NCI-H345 treated with DMSO at 0.1 percent for 48 hours (cell line): ENCODE results near the gene TFAP2A.

Source experiments
- DNase-seq: peaks from one replicate; lab custom pipeline; 2025; ENCODE audit not compliant: unreplicated experiment; lab: John Stamatoyannopoulos, UW

Gene TFAP2A

DNA sequence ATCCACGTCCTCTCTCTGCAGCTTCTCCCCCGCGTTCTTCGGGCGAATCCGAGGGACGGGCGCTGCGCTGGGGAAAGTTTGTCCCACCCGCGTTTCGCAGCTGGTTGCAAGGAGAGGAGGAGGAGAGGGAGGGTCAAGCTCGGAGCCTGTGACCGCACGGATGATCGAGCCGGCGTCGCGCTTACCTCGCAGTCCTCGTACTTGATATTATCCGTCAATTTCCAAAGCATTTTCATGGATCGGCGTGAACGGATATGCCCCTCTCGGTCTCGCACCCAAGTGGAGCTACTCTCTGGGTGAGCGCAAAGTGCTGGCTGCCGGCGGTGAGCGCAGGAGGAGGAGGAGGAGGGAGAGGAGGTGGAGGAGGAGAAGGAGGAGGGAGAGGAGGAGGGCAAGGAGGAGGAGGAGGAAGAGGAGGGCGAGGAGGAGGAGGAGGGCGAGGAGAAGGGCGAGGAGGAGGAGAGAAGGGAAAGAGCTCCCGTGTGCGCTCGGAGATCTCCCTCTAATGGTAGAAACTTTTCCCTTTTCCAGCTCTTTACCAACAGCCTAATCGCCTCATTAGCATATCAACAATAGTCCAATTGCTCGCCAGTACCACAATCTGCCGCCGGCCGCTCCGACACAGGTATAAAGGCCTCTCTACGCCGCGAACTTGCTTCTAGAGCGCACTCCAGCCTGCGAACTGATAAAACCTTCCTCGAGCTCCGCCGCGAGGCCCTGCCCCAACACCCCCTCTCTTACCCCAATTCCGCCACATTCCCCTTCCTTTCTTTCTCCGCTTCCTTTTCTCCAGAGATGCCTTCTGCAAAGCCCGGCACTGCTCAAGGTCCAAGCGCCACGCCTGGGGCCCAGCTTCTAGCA is at the start of gene TFAP2A:
Gene TFAP2A, minus strand, starts transcription at position 319 of the 861 bp plus-strand sequence. Its CDS starts 83 bp downstream, at position 236.
- peak; percentile 30 for DNase-seq

DNA sequence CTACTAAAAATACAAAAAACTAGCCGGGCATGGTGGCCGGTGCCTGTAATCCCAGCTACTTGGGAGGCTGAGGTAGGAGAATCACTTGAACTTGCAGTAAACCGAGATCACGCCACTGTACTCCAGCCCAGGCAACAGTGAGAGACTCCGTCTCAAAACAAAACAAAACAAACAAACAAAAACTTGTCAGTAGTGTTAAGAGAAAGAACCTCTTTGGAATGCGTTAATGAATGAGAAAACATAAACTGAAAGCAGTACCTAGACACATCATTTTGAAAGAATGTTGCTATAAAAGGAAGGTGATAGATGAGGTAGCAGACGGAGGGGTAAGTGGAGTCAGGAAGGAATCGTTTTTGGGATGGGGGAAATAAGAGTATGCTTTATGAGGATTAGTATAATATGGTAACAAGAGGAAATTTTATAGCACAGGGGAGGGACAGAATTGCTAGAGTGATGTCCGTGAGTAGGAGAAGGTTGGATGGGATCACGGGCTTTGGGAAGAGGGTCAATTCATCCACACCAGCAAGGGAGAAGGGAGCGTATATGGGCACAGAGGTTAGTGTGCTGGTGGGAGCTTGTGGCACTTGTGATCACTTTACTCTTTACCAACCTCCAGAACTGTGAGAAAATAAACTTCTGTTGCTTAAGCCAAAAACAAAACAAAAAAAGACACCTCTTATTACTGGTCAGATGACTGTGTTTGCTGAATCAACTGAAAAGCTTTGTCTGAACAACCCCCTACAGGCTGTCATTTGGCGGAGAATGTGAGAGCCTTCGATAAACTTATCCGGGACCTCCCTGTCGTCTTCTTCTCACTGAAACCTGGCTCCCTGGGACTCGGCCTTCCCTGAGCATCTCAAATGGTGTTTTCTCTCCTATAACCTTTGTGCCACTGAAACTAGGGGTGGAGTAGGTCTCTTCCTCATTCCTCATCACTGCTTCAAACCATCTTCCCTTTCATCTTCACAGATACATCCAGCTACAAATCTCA is 48.9 kb upstream of the TFAP2A start:
- no peak for DNase-seq

DNA sequence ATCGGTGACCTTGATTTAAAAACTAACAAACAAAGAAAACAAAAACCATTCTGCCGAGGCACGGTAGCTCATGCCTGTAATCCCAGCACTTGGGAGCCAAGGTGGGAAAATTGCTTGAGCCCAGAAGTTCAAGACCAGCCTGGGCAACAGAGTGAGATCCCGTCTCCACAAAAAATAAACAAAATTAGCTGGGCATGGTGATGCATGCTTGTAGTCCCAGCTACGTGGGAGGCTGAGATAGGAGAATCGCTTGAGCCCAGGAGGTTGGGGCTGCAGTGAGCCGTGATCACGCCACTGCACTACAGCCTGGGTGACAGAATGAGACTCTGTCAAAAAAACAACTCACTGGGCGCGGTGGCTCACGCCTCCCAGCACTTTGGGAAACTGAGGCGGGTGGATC is 48.2 kb upstream of the TFAP2A start:
- no peak for DNase-seq

DNA sequence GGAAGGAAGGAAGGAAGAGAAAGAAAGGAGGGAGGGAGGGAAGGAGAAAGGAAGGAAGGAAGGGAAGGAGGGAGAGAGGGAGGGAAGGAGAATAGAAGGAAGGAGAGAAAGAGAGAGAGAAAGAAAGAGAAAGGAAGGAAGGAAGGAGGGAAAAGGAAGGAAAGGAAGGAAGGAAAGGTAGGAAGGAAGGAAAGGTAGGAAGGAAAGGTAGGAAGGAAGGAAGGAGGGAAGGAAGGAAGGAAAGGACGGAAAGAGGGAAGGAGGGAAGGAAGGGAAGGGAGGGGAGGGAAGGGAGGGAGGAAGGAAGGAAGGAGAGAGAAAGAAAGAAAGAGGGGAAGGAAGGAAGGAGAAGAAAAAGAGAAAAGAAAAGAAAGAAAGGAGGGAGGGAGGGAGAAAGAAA is 47.0 kb upstream of the TFAP2A start:
- no peak for DNase-seq

DNA sequence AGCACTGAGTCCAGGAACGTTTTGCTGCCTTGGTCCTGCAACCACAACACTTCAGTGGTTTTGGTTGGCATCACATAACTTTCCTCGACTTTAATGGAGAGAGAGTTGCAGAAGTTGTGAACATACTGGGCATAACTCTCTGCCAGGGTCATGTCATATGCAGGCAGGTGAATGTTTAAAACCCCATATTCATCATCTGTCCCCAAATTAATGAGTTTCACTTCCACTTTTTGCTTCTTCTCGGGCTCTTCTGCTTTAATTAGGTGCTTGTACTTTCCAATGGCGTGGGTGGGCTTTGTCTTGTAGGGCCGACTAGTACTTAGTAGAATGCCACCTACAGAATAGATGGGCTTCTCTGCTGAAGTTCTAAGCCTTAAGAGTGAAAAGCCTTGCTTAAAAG is 45.2 kb upstream of the TFAP2A start:
- no peak for DNase-seq

DNA sequence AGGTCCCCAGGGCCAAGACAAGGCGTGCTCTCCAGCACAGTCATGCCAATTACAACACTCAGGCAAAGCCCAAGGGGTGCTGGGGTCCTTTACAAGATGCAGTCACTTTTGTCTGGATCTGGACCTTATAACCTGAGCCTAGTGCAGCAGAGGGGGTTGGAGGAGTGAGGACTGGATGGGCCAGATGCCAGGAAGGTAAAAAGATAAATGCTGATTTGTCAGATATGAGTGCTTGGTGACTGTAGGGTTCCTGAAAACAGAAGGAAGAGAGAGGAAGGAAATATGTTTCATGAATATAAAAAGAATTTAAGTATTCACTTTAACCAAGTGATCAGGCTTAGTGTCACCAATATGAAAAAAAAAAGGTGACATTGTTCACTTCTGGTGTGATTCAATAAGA is 43.4 kb upstream of the TFAP2A start:
- DNase-seq: no peak

DNA sequence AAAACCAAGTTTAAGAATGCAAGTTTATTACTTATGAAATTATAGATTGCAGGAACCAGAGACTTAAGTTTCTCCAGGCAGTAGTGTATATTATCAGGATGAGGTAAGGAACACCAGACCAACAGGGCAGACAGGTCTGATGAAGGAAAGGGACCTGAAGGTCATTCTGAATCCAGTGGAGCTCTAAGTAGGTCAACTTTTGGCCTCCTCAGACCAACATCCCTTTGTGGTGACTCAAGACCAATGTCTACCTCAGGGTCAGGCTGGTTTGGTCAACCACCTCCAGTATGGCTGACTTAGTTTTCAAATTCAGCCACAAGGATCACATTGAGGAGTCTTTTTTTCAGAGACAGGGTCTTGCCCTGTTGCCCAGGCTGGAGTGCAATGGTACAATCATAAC is 38.7 kb upstream of the TFAP2A start:
- no peak for DNase-seq

DNA sequence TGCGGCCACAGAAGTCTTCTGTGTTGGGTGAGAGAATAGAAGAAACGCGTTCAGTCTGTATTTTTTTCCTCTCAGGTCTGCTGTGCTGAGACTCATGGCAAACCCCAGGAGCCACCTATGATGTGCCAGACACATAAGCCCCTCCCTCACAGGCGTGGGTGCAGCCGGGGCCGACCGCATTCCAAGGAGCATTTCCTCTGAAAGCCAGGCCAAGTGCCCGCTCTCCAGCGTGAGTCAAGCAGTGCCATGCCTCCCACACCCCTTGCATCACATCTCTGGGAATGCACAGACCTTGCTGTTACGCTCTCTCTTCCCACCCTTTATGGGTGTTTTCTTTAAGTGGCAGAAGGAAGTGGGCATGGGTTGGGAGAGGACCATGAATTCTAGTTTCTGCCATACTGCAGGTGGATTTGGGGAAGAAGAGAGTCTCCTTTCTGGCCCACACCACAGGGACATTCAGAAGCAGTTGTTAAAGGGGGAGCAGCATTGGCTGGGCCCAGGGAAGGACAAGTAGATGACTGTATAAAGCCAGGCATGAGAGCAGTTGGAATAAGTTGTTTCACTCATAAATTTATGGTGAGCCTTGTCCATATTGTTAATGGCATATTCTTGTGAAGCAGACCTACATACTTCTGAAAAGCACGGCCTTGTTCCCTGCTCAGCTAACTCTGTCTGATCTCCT is 37.1 kb upstream of the TFAP2A start:
- no peak for DNase-seq

DNA sequence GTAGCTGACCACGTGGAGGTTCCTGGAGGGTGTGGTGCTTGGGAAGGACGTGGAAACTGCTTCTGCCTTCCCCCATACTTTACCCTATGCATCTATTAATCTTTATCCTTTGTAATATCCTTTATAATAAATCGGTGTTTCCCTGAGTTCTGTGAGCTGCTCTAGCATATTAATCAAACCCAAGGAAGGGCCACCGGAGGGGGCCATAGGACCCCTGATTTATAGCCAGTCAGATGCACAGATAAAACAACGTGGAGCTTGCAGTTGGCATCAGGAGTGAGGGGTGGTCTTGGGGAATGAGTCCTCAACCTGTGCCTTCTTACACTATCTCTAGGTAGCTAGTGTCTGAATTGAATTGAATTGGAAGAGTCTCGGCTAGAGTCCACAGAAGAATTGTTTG is 36.5 kb upstream of the TFAP2A start:
- DNase-seq: no peak

DNA sequence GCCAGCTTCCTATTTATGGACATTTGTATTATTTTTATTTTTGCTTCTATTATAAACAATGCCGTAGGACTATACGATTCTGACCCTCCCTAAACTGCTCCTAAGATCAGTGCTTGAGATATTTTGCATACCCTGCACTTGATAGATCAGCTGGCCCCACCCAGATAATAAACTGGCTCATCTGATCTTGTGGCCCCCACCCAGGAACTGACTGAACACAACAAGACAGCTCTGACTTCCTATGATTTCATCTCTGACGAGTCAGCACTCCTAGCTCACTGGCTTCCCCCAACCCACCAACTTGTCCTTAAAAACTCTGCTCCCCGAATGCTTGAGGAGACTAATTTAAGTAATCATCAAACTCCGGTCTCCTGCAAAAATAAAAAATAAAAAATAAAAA is 34.9 kb upstream of the TFAP2A start:
- DNase-seq: no peak

DNA sequence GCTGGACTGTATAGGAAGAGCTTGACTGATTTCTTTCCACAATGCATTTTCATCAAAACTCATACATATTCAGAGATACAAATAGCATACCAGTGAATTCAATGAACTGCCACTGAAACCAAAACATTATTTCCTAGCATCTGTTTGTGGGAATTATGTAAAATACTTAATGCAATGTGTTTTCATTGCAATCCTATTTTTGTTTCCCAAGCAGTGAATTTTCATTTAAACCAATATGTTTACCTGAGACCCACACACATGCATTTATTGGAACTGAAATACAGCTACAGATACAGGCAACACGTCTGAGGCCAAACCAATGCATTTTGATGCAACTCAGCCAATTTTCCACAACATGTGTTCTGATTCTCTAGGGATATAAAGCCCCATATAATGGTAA is 33.2 kb upstream of the TFAP2A start:
- DNase-seq: no peak

DNA sequence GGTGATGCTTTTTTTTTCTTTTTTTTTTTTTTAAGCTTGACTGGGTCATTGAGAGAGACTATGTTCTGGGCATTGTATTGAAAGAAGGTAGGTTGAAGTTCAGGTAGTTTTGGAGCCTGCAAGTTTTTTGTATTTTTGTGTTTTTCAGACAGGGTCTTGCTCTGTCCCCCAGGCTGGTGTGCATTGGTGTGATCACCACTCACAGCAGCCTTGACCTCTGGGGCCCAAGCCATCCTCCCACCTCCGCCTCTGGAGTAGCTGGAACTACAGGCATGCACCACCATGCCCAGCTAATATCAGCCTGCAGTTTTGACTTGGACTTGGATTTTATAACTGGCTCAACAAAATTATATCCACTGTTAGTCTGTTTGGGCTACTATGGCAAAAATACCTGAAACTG is 31.7 kb upstream of the TFAP2A start:
- no peak for DNase-seq

DNA sequence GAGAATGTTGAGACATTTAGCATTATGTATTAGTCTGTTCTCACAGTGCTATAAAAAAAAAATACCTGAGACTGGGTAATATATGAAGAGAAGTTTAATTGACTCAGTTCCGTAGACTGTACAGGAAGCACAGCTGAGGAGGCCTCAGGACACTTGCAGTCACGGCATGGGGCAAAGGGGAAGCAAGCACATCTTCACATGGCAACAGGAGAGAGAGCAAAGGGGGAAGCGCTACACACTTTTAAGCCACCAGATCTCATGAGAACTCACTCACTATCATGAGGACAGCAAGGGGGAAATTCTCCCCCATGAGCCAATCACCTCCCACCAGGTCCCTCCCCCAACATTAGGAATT is 26.8 kb upstream of the TFAP2A start:
- no peak for DNase-seq

DNA sequence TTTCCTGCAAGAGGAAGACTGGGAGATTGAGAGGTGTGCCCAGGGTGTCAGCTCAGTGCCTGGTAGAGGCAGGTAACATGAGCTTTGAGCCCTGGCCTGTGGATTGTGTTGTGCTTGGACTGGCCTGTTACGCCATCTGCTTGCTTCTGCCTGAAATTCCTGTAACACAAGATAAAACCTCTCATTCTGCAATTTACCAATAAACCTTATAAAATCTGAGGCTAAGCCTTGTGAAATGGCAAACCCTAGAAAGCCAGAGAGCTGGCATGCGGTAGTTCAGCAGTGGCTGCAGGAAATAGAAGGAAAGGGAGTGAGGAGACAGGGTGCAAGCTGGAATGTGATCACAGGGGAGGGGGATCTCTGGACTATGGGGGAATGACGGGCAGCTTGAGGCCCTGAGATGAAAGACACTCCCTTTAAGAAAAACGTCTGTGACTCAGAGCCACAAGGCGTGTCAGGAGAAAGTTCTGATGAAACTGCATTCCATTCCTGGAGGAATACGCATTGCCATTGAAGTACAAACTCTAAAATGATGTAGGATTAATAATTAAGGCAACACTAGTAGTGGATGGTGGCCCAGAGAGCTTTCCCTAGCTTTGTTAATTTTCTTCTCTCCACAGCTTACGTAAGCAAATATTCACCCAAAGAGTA is 26.3 kb upstream of the TFAP2A start:
- DNase-seq: no peak

DNA sequence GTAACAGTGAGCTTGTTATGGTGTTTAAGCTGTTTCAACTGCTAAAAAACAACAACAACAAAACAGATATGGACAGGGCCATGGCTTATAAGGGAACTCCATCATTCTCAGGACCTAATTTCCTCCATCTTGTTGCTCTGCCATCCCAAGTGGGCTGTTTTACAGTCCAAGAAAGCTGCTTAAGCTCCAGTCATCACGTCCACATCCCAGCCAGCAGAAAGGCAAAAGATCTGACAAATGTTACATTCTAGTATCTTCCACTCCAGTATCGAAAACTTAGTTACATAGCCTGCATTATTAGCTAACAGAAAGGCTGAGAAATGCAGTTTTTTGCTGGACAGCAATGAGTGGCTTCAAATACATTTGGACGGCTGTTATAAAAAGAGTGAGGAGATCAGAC is 23.0 kb upstream of the TFAP2A start:
- DNase-seq: no peak

DNA sequence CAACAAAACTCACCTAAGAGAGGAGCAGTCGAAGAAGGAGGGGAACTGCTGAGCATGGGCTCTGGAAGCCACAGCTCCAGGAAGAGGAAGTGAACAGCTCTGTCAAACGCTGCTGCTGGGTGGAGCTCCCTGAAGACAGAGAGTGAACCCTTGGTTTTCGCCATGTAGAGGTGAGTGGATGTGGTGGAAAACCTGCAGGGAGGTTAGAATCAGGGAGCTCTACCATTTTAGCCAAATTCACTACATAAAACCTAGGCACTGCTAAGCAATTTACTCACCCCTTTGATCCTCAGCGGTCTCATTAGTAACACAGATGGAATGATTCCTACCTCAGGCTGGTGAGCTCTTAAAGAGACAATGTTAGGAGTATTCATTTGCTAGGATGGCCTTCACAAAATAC is 19.4 kb upstream of the TFAP2A start:
- no peak for DNase-seq

DNA sequence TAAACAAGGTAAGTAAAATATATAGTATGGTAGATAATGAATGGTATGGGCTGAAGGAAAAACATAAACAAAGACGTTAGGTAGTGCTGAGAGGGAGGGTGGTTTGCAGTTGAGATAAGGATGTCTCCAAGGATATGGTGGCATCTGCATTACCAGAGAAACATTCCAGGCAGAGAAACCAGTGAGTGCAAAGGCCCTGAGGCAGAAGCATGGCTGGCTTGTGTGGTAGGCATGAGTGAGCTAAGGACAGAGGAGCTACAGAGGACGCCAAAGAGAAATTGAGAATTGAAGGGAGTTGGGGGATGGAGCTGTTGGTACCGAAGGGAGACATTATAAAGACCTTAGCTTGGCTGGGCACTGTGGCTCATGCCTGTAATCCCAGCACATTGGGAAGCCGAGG is 18.4 kb upstream of the TFAP2A start:
- no peak for DNase-seq

DNA sequence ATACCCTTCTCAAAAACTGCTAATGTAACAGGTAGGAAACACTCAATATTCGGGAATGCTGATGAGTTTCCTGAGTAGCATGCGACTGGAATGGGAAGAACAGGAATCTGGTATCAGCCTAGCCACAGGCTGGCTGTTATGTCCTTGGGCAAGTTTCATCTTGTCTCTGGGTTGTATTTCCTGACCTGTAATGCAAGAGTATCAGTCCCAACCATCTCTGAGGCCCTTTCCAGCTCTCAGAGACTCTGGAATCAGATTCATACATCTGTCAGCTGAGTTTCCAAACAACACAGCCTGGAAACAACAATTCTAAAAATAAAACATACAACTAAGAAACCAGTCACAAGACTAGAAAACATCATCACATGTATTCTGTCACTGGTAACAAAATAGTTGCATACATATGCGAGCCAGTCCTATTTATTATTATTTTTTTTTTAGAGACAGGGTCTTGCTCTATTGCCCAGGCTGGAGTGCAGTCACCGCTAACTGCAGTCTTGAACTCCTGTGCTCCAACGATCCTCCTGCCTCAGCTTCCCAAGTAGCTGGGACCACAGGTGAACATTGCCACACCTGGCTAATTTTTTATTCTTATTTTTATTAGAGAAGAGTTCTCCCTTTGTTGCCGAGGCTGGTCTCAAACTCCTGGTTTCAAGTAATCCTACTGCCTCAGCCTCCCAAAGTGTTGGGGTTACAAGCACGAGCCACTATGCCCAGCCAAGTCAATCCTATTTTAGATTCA is 16.7 kb upstream of the TFAP2A start:
- no peak for DNase-seq

DNA sequence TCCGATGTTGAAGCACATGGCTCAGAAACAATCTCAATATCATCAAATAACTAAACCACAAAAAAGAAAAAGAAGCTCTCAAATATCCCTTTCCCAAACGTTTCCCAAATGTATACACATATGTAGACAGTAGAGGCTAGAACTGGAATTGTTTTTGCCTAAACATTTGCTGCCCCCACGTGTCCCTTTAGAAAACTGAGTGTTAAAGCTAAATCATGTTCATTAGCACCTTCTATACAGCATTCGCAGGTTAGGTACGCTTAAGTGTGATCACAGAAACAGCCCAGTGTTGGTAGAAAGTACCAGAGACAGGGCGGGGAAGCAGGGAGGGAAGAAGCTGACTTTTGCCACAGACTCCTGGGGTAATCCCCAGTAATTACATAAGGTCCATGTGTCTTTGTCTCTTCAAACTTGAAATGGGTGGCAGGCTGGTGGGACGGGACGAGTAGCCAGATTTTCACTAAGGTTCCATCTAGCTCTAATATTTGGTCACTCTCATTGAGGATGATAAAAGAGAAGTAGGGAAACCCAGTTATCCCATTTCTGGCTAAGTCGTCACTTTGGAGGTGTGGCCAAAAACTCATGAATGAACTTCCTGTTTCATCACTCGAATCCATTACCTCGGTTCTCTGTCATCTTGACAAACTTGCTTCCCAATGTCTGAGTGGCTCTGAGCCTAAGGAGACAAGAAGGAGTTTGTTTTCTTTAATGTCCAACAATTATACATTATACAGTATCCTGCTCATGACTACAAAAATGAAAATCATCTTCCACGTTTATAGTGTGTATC is 15.0 kb upstream of the TFAP2A start:
- no peak for DNase-seq
